GM19351 (cell line): ENCODE data around the gene VKORC1.
A peak's percentile ranks its signal among the peaks of the same experiment; 100 is the strongest.

ENCODE experiments used
- ATAC-seq: cut with Tn5 transposase; IDR thresholded peaks from one replicate; pipeline ENCODE4 v1.9.1; 2021; ENCODE audit warnings: mild to moderate bottlenecking, moderate library complexity; ENCODE audit not compliant: unreplicated experiment

Gene VKORC1

GRCh38 chr16:31083981-31084380 is 10.6 kb downstream of the VKORC1 start:
- no peak for ATAC-seq

GRCh38 chr16:31083556-31083955 is 11.0 kb downstream of the VKORC1 start:
- ATAC-seq, result no peak

- no peak for ATAC-seq
These were observed 11.5 kb downstream of the VKORC1 start for GRCh38 chr16:31083081-31083480.

GRCh38 chr16:31082368-31083045 is 12.1 kb downstream of the VKORC1 start:
- ATAC-seq, result no peak

- no peak for ATAC-seq
These were observed 12.9 kb downstream of the VKORC1 start for GRCh38 chr16:31081428-31082351.

GRCh38 chr16:31080756-31081419 is 13.7 kb downstream of the VKORC1 start:
- ATAC-seq, result no peak

- no peak for ATAC-seq
These were observed 14.5 kb downstream of the VKORC1 start for GRCh38 chr16:31080035-31080629.

GRCh38 chr16:31079342-31079944 is 15.2 kb downstream of the VKORC1 start:
- ATAC-seq, result no peak

- ATAC-seq, result no peak
These were observed 15.8 kb downstream of the VKORC1 start for GRCh38 chr16:31078597-31079341.

GRCh38 chr16:31077592-31078396 is 16.8 kb downstream of the VKORC1 start:
- ATAC-seq, result no peak

GRCh38 chr16:31077024-31077423 is 17.6 kb downstream of the VKORC1 start:
- no peak for ATAC-seq

- no peak for ATAC-seq
These were observed 18.3 kb downstream of the VKORC1 start for GRCh38 chr16:31076319-31076718.

- no peak for ATAC-seq
These were observed 19.8 kb downstream of the VKORC1 start for GRCh38 chr16:31074814-31075183.

- peak; percentile 72 for ATAC-seq
These were observed 20.4 kb downstream of the VKORC1 start, which contains the start of the genes ZNF646 and ZNF668 for GRCh38 chr16:31073970-31074813. Gene ZNF646, plus strand, starts transcription at chr16:31074422. Its CDS starts 1,903 bp downstream, at chr16:31076325. Gene ZNF668, minus strand, starts transcription at chr16:31074240. Its CDS starts 9,781 bp downstream, at chr16:31064459.

- peak; percentile 47 for ATAC-seq
These were observed 21.2 kb downstream of the VKORC1 start for GRCh38 chr16:31073142-31073969.

GRCh38 chr16:31072540-31073141 is 22.0 kb downstream of the VKORC1 start:
- peak; percentile 3 for ATAC-seq

- ATAC-seq, result no peak
These were observed 22.7 kb downstream of the VKORC1 start for GRCh38 chr16:31071861-31072260.
